Endothelial cell of umbilical vein (primary cell): ENCODE data around the gene HFE. TPM values are rescaled to one million over a fixed set of nuclear protein-coding genes. Genes with fewer than 3 reads are reported as not detected.
A peak's percentile ranks its signal among the peaks of the same experiment; 100 is the strongest.

Source experiments
- BruUV-seq: library from RNA; stranded (reverse); fragments of 400-500 nt; replicated peaks from 2 replicates; lab custom pipeline; 2021; lab: Mats Ljungman, UMichigan
- CTCF ChIA-PET: fragments of 300-600, 350-600 bp; sonication (Branson Sonifier 250); formaldehyde crosslinking; loops from one replicate; lab custom pipeline; 2021; ENCODE audit warnings: antibody characterized with exemption, inconsistent platforms; lab: Charles Lee
- POLR2A ChIA-PET: fragments of 300-600, 350-600 bp; sonication (Branson Sonifier 250); formaldehyde crosslinking; loops from one replicate; lab custom pipeline; 2021; ENCODE audit warnings: antibody characterized with exemption, inconsistent platforms; lab: Charles Lee
- DNase-seq: peaks from one replicate; pipeline ENCODE4 v3.0.0-alpha.2; 2011; ENCODE audit warnings: low read depth, low spot score
- FAIRE-seq: peaks from 2 replicates; lab custom pipeline; 2011; peaks lifted over from hg19 to GRCh38; lab: Jason Lieb, UNC
- H2AFZ ChIP-seq: 2 replicates; pipeline ENCODE4 v1.6.0; 2012; ENCODE audit warnings: low read depth, low read length, control low read depth, inconsistent platforms
- H3K27ac ChIP-seq: 2 replicates; pipeline ENCODE4 v1.5.1; 2011; ENCODE audit warnings: low read depth, mild to moderate bottlenecking, control low read depth, low read length, moderate library complexity; ENCODE audit not compliant: insufficient read depth
- H3K27me3 ChIP-seq, 2 experiments: 2 replicates each; pipeline versions ENCODE4 v1.6.0 to v1.6.1; 2011; ENCODE audit warnings: low read length in 2 of 2, mixed read lengths in 1 of 2; ENCODE audit not compliant: control insufficient read depth in 2 of 2, insufficient read depth in 2 of 2
- H3K36me3 ChIP-seq, 2 experiments: 2 replicates in 1 of 2; 3 replicates in 1 of 2; pipeline ENCODE4 v1.5.1; 2011; ENCODE audit warnings: low read length in 2 of 2, mild to moderate bottlenecking in 1 of 2, moderate library complexity in 1 of 2; ENCODE audit not compliant: control insufficient read depth in 2 of 2, insufficient read depth in 2 of 2; ENCODE audit errors: extremely low read depth in 1 of 2
- H3K4me1 ChIP-seq: 3 replicates; pipeline ENCODE4 v1.5.1; 2011; ENCODE audit warnings: mild to moderate bottlenecking, low read length; ENCODE audit not compliant: control insufficient read depth, insufficient read depth; ENCODE audit errors: extremely low read depth
- H3K4me2 ChIP-seq: 2 replicates; pipeline ENCODE4 v1.6.1; 2011; ENCODE audit warnings: low read length, control low read depth, mixed read lengths; ENCODE audit not compliant: insufficient read depth
- H3K4me3 ChIP-seq, 3 experiments: fragments of 200-600 bp in 1 of 3; sonication (generic), shearing (Covaris generic) in 1 of 3; replicated peaks in 1 of 3; 2 replicates each; pipeline ENCODE4 v1.5.1; 2011 to 2016; ENCODE audit warnings: control low read depth in 3 of 3, low read length in 3 of 3, mild to moderate bottlenecking in 2 of 3, inconsistent platforms in 1 of 3, low read depth in 1 of 3, moderate library complexity in 1 of 3; ENCODE audit not compliant: insufficient read depth in 1 of 3
- H3K79me2 ChIP-seq: 2 replicates; pipeline ENCODE4 v1.6.0; 2012; ENCODE audit warnings: low read length, inconsistent platforms; ENCODE audit not compliant: control insufficient read depth, insufficient read depth
- H3K9ac ChIP-seq: replicated peaks from 2 replicates; pipeline ENCODE3; 2011; ENCODE audit warnings: low read length, control low read depth; ENCODE audit not compliant: insufficient read depth; ENCODE audit errors: extremely low read depth
- H3K9me1 ChIP-seq: replicated peaks from 3 replicates; pipeline ENCODE4 v1.6.0; 2011; ENCODE audit warnings: mild to moderate bottlenecking, low read length; ENCODE audit not compliant: control insufficient read depth, insufficient read depth; ENCODE audit errors: extremely low read depth
- H3K9me3 ChIP-seq: replicated peaks from 2 replicates; pipeline ENCODE4 v1.5.1; 2012; ENCODE audit warnings: low read length, inconsistent platforms; ENCODE audit not compliant: control insufficient read depth, insufficient read depth
- H4K20me1 ChIP-seq: replicated peaks from 2 replicates; pipeline ENCODE3; 2011; ENCODE audit warnings: mild to moderate bottlenecking, low read length; ENCODE audit not compliant: control insufficient read depth, insufficient read depth; ENCODE audit errors: extremely low read depth
- CTCF ChIP-seq, 2 donors: IDR thresholded peaks; 1 replicate in 1 of 2; 2 replicates in 1 of 2; pipeline ENCODE4 v1.5.1; 2011; ENCODE audit warnings: low read length in 2 of 2, mild to moderate bottlenecking in 2 of 2, moderate library complexity in 2 of 2, control low read depth in 1 of 2, inconsistent platforms in 1 of 2, low read depth in 1 of 2; ENCODE audit not compliant: insufficient read depth in 1 of 2; ENCODE audit errors: extremely low read depth in 1 of 2
- FOS ChIP-seq: IDR thresholded peaks from 2 replicates; pipeline ENCODE4 v1.6.1; 2011; ENCODE audit warnings: mild to moderate bottlenecking, low read length, moderate library complexity, borderline replicate concordance; ENCODE audit not compliant: insufficient read depth
- GATA2 ChIP-seq: IDR thresholded peaks from 2 replicates; pipeline ENCODE4 v1.7.0; 2011; ENCODE audit warnings: low read depth, mild to moderate bottlenecking, moderate library complexity, mixed read lengths, low read length; ENCODE audit not compliant: insufficient read length, insufficient read depth
- MAX ChIP-seq: IDR thresholded peaks from 2 replicates; pipeline ENCODE4 v1.6.1; 2011; ENCODE audit not compliant: insufficient read depth, insufficient read length
- POLR2A ChIP-seq: IDR thresholded peaks from 2 replicates; pipeline ENCODE4 v1.6.1; 2012; ENCODE audit warnings: low read depth, mild to moderate bottlenecking, control low read depth, low read length
- POLR2AphosphoS5 ChIP-seq: IDR thresholded peaks from 2 replicates; pipeline ENCODE4 v1.6.1; 2012; ENCODE audit warnings: low read depth, mild to moderate bottlenecking, control low read depth, low read length, moderate library complexity; ENCODE audit not compliant: insufficient read depth
- dilution Hi-C: fragments of 300-500 bp; cut with MboI; formaldehyde crosslinking; loops from one replicate; pipeline ENCODE4 v1.15.0; 2019; ENCODE audit warnings: low sequenced_read_pairs; ENCODE audit not compliant: extremely low pct_ligation_motif_present
- intact Hi-C: fragments of 100-400 bp; cut with micrococcal nuclease; formaldehyde crosslinking; loops from one replicate; pipeline ENCODE4 v1.10.0; 2022
- polyA plus RNA-seq, 4 experiments: library from polyadenylated mRNA; depleted of rRNA in 3 of 4; stranded (reverse) in 3 of 4; unstranded in 1 of 4; fragments of >200 nt; gene quantifications; 2 replicates each; pipeline versions ENCODE4 v1.2.1 to v1.2.3, GENCODE V29; 2011 to 2012; ENCODE audit warnings: missing spikeins in 1 of 4
- total RNA-seq: library from RNA; stranded (reverse); gene quantifications from 2 replicates; pipeline ENCODE4 v1.2.3, GENCODE V29; 2021

The HFE gene
- total and polyA plus RNA-seq, 2 donors (not counting 3 experiments of a cell fraction or from before 2014, with no cell fraction given) = 6.3 to 8.1 TPM

GRCh38 chr6:26064619-26065257, 22.5 kb upstream of the HFE start:
- no TSS peak for BruUV-seq
- Histone ChIP-seq H3K9me1 (no peaks in the 10 kb centered on the region), H2AFZ (no peak overlapping the region), H3K4me2 (no peak overlapping the region), H3K36me3 (no peaks in the 10 kb centered on the region), H4K20me1 (no peaks in the 10 kb centered on the region), H3K9ac (no peak overlapping the region), H3K4me1 (no peaks in the 10 kb centered on the region), H3K4me3 (no peak overlapping the region), H3K27me3 (peaks cover 14 to 28% of the 10 kb centered on the region in 2 experiments), H3K27ac (no peak overlapping the region), H3K9me3 (no peaks in the 10 kb centered on the region), H3K79me2 (no peaks in the 10 kb centered on the region)
- intact Hi-C loops = loop anchor here (1.0 to 2.0 kb wide), 2 partner anchors 92 to 134 kb away; a partner anchor contains a TSS
- dilution Hi-C loops = no loop called here
- POLR2A ChIA-PET = no interaction called here
- DNase-seq (peak; percentile 48), FAIRE-seq (peak; percentile 88)
- CTCF ChIA-PET = interaction anchor here (1.9 to 11.8 kb wide), 4 partner anchors 18 to 38 kb away, joined by 5 to 202 read pairs (median 10); a partner anchor contains a TSS
- no peak for TF ChIP-seq FOS
- TF ChIP-seq GATA2 = no peak
- no peak for TF ChIP-seq POLR2A
- peak; percentile 53 to 54 for TF ChIP-seq CTCF (IDR thresholded peaks at IDR 0.05; ENCODE audit: extremely low read depth in 1 of 2, insufficient read depth in 1 of 2, low read depth in 1 of 2, low read length in 2 of 2)
- no peak for TF ChIP-seq MAX
- TF ChIP-seq POLR2AphosphoS5 = no peak
